Body of pancreas (tissue), 4 donors: ENCODE results near the gene OPRL1.
"Not testable (repeated sequence)": the region's sequence is repeated elsewhere in the genome, so short reads cannot be mapped to it uniquely, and the experiment has no call there.

ENCODE experiments used
- CTCF ChIP-seq, 7 experiments: fragments of 450-650 bp in 4 of 7; fragments of 200-600 bp in 3 of 7; sonication (generic) in 3 of 7; IDR thresholded peaks; one replicate each; pipeline ENCODE4 v1.5.1; 2016 to 2019; ENCODE audit warnings: antibody characterized with exemption in 7 of 7
- POLR2A ChIP-seq, 3 donors: fragments of 450-650 bp; IDR thresholded peaks; one replicate each; pipeline ENCODE4 v1.6.1; 2016; ENCODE audit warnings: antibody characterized with exemption in 3 of 3, mild to moderate bottlenecking in 2 of 3

- TF ChIP-seq CTCF, POLR2A (IDR thresholded peaks at IDR 0.05): not testable (repeated sequence)
These were observed 43.6 kb downstream of the OPRL1 start for GRCh38 chr20:64123517-64123916.
